Fibroblast of the aortic adventitia (primary cell): ENCODE results near the gene SULT1A2. TPM values are rescaled to one million over a fixed set of nuclear protein-coding genes. Genes with fewer than 3 reads are reported as not detected.

Source experiments
- DNase-seq: peaks from one replicate; pipeline ENCODE4 v3.0.0-alpha.2; 2010; ENCODE audit warnings: low read depth
- H3K4me3 ChIP-seq: 2 replicates; pipeline ENCODE4 v1.5.1; 2011; ENCODE audit warnings: low read depth, mild to moderate bottlenecking, control low read depth, low read length, moderate library complexity
- CTCF ChIP-seq: IDR thresholded peaks from 2 replicates; pipeline ENCODE4 v1.5.1; 2011; ENCODE audit warnings: mild to moderate bottlenecking, low read length, control low read depth, inconsistent platforms; ENCODE audit not compliant: insufficient read depth
- total RNA-seq: library from RNA; depleted of rRNA; stranded (reverse); fragments of >200 nt; gene quantifications from 2 replicates; pipeline ENCODE4 v1.2.3, GENCODE V29; 2012; ENCODE audit warnings: low replicate concordance

Gene SULT1A2
- total RNA-seq, 1 donor, result not detected

DNA sequence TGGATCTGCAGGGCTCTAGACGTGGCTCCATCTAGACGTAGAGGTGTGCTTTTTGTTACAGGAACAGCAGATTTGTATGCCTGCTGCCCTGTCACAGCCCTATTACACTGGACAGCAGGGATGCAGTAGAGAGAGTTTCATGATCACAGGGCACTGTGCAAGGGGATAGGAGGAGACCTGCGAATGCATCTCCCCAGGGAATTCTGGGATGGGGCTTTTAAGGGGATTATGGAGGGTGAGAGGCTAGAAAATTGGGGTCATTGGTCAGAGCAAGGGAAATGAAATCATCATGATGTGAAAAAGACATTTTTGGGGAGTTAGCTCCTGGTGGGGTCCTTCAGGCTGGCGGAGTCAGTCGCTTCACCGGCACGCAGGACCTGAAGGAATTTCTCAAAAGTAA lies 54.2 kb downstream of the SULT1A2 start:
- H3K4me3 ChIP-seq, result no peak overlapping the region
- TF ChIP-seq CTCF, result no peak
- DNase-seq, result no peak

Other genes with a start within 250 kb of the SULT1A2 start
- gene NPIPB6, start 233.5 kb downstream of the SULT1A2 start, total RNA-seq, result 26.7 TPM in 1 of 2 replicates, not detected in the other
- 85.4 and 86.9 TPM in 2 replicates for gene EIF3CL, start 193.2 kb downstream of the SULT1A2 start, total RNA-seq
- gene NPIPB7, start 124.7 kb downstream of the SULT1A2 start, total RNA-seq, result not detected in 2 replicates
- 13.6 and 18.4 TPM in 2 replicates for gene CLN3, start 105.0 kb downstream of the SULT1A2 start, total RNA-seq
- not detected in 2 replicates for gene APOBR, start 102.4 kb downstream of the SULT1A2 start, total RNA-seq
- not detected in 2 replicates for gene IL27, start 90.2 kb downstream of the SULT1A2 start, total RNA-seq
- gene NUPR1, start 58.1 kb downstream of the SULT1A2 start, total RNA-seq, result 28.8 and 56.1 TPM in 2 replicates
- 11.9 and 14.6 TPM in 2 replicates for gene SGF29, start 43.1 kb downstream of the SULT1A2 start, total RNA-seq
- gene SULT1A1, start 13.0 kb upstream of the SULT1A2 start, total RNA-seq, result 0.27 and 24.9 TPM in 2 replicates
- 0.09 and 1.3 TPM in 2 replicates for gene NPIPB8, start 41.0 kb upstream of the SULT1A2 start, total RNA-seq
- 93.4 and 1,370 TPM in 2 replicates for gene EIF3C, start 114.4 kb upstream of the SULT1A2 start, total RNA-seq
- gene NPIPB9, start 154.7 kb upstream of the SULT1A2 start, total RNA-seq, result 5.0 TPM in 1 of 2 replicates, not detected in the other
- gene ATXN2L, start 225.9 kb upstream of the SULT1A2 start, total RNA-seq, result 45.5 and 69.8 TPM in 2 replicates
- gene TUFM, start 249.3 kb upstream of the SULT1A2 start, total RNA-seq, result 74.6 and 133 TPM in 2 replicates